ENCODE data around the gene MAP3K14. TPM values are rescaled to one million over a fixed set of nuclear protein-coding genes. Genes with fewer than 3 reads are reported as not detected.

Gene MAP3K14
- total RNA-seq, 2 experiments from 2014 or later = 31.6 to 31.9 TPM

DNA sequence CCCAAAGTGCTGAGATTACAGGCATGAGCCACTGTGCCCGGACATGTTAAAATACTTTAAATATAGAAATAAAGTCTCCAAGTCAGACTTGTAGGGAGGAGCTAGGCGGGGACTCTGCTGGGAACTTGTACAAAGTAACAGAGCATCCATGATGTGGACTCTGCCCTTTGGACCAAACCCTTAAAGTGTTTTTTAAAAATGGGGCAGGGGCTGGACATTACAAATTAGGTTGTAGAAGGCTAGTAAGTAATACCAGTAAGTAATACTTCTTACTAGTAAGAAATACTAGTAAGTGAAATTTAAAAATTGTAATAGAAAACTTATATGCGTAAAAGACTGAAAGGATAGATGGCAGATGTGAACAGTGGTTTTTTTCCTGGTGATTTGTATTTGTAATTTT is 45.2 kb downstream of the MAP3K14 start:
- Mint-ChIP-seq H3K4me1 (ENCODE audit: low read depth) (peaks cover 25% of the 10 kb centered on the region), H3K27ac (peak overlapping the region; percentile 42), H3K27me3 (no peaks in the 10 kb centered on the region), H3K36me3 (ENCODE audit: low read depth) (peaks cover 60% of the 10 kb centered on the region), H3K4me3 (no peak overlapping the region), H3K9me3 (no peaks in the 10 kb centered on the region)
- DNase-seq (no peak), ATAC-seq (no peak)
- ChIA-PET CTCF (interaction anchor here (0.9 to 13.2 kb wide), 20 partner anchors 9 to 136 kb away, joined by 3 to 270 read pairs (median 6); partner anchors contain the start of gene ACBD4), POLR2A (interaction anchor here (1.0 to 1.4 kb wide), 4 partner anchors 12 to 28 kb away, joined by 3 to 5 read pairs (median 4); no protein-coding TSS in a partner anchor)
- intact Hi-C loops (cut with micrococcal nuclease) = no loop called here
- TF ChIP-seq, protein P1, sequence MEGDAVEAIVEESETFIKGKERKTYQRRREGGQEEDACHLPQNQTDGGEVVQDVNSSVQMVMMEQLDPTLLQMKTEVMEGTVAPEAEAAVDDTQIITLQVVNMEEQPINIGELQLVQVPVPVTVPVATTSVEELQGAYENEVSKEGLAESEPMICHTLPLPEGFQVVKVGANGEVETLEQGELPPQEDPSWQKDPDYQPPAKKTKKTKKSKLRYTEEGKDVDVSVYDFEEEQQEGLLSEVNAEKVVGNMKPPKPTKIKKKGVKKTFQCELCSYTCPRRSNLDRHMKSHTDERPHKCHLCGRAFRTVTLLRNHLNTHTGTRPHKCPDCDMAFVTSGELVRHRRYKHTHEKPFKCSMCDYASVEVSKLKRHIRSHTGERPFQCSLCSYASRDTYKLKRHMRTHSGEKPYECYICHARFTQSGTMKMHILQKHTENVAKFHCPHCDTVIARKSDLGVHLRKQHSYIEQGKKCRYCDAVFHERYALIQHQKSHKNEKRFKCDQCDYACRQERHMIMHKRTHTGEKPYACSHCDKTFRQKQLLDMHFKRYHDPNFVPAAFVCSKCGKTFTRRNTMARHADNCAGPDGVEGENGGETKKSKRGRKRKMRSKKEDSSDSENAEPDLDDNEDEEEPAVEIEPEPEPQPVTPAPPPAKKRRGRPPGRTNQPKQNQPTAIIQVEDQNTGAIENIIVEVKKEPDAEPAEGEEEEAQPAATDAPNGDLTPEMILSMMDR (IDR thresholded peaks at IDR 0.05) = no peak

DNA sequence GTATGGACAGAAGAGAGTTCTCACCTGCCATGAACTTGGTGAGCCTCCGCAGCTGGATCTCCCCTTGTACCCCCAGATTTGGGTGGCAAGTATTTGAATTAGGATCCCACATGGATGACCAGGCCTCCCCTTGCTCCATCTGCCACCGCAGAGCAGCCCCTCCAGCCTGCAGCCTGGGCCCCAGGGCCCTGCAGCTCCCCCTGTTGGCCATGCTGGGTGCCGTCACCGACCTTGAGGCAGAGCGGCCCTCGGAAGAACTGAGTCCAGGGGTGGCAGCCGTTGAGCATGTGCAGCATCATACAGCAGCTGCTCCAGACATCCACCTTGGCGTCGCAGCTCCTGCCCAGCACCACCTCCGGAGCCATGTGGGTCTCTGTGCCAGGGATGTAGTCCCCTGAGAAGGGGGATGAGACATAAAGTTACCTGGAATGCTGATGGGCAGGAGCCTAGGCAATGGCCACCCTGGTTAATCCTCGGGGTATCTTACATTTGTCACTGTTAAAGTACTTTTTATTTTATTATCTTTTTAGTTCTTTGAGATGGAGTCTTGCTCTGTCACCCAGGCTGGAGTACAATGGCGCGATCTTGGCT is 45.9 kb downstream of the MAP3K14 start:
- DNase-seq = peak; percentile 75
- ChIA-PET CTCF (interaction anchor here (0.6 to 13.2 kb wide), 21 partner anchors 11 to 157 kb away, joined by 3 to 270 read pairs (median 4); partner anchors contain the start of gene ACBD4), POLR2A (interaction anchor here (0.7 to 1.8 kb wide), 7 partner anchors 12 to 122 kb away, joined by 3 to 5 read pairs (median 3); no protein-coding TSS in a partner anchor)
- intact Hi-C loops (cut with micrococcal nuclease) = no loop called here
- H3K4me1 Mint-ChIP-seq (ENCODE audit: low read depth) = peaks cover 25% of the 10 kb centered on the region
- peak overlapping the region; percentile 79 for H3K27ac Mint-ChIP-seq
- no peaks in the 10 kb centered on the region for H3K9me3 Mint-ChIP-seq
- no peak overlapping the region for H3K4me3 Mint-ChIP-seq
- ATAC-seq = peak; percentile 88
- H3K27me3 Mint-ChIP-seq = no peaks in the 10 kb centered on the region
- TF ChIP-seq, protein P1 (IDR thresholded peaks at IDR 0.05) = peak; percentile 80
- peaks cover 62% of the 10 kb centered on the region for H3K36me3 Mint-ChIP-seq (ENCODE audit: low read depth)

GRCh38 chr17:45269912-45270311 is 46.9 kb downstream of the MAP3K14 start:
- Mint-ChIP-seq H3K27me3 (no peaks in the 10 kb centered on the region), H3K36me3 (ENCODE audit: low read depth) (peaks cover 64% of the 10 kb centered on the region), H3K9me3 (no peaks in the 10 kb centered on the region), H3K4me3 (no peak overlapping the region), H3K4me1 (ENCODE audit: low read depth) (peaks cover 27% of the 10 kb centered on the region), H3K27ac (peak overlapping the region; percentile 79)
- intact Hi-C loops (cut with micrococcal nuclease) = no loop called here
- ChIA-PET CTCF (interaction anchor here (1.7 to 13.2 kb wide), 5 partner anchors 10 to 119 kb away, joined by 4 to 270 read pairs (median 9); no protein-coding TSS in a partner anchor), POLR2A (interaction anchor here (1.8 kb wide), 1 partner anchor 119 kb away, joined by 5 read pairs; no protein-coding TSS in a partner anchor)
- TF ChIP-seq, protein P1 (IDR thresholded peaks at IDR 0.05) = no peak
- DNase-seq (peak; percentile 32), ATAC-seq (peak; percentile 29)

GRCh38 chr17:45267436-45268055 is 49.3 kb downstream of the MAP3K14 start:
- intact Hi-C loops (cut with micrococcal nuclease) = no loop called here
- Mint-ChIP-seq H3K27me3 (no peaks in the 10 kb centered on the region), H3K9me3 (no peaks in the 10 kb centered on the region), H3K4me1 (ENCODE audit: low read depth) (peaks cover 42% of the 10 kb centered on the region), H3K36me3 (ENCODE audit: low read depth) (peaks cover 60% of the 10 kb centered on the region), H3K4me3 (no peak overlapping the region), H3K27ac (peak overlapping the region; percentile 25)
- TF ChIP-seq, protein P1 (IDR thresholded peaks at IDR 0.05) = no peak
- ChIA-PET POLR2A (interaction anchor here (0.7 to 1.1 kb wide), 3 partner anchors 18 to 96 kb away, joined by 3 to 4 read pairs (median 3); no protein-coding TSS in a partner anchor), CTCF (interaction anchor here (0.8 to 2.1 kb wide), 5 partner anchors 9 to 132 kb away, joined by 3 to 6 read pairs (median 5); partner anchors contain the start of gene ACBD4)
- no peak for ATAC-seq
- no peak for DNase-seq
